Measurements from ENCODE around the gene AGTR1.

Gene AGTR1

DNA sequence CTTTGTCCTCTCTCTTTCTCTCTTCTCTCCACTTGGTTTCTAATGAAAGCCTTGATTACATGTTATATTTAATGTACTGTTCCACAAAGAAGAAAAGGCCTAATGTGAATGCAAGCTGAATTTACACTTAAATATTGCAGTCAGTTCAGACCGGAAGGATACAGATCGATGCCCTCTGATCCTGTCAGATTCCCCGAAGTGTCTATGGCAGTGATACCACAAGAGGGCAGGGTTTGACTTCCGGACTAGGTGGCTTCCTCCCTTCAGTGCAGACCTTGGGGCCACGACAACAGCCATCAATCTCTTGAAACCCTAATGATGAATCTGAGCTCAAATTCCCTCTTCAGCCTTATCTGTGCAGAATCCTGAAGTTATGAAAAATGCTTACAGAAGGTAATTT lies 29.5 kb downstream of the AGTR1 start:
- ChIA-PET POLR2A (no interaction called here), CTCF (interaction anchor here (0.9 to 1.1 kb wide), 2 partner anchors 9 to 219 kb away, joined by 3 to 4 read pairs; no protein-coding TSS in a partner anchor)
- TF ChIP-seq, protein P1, sequence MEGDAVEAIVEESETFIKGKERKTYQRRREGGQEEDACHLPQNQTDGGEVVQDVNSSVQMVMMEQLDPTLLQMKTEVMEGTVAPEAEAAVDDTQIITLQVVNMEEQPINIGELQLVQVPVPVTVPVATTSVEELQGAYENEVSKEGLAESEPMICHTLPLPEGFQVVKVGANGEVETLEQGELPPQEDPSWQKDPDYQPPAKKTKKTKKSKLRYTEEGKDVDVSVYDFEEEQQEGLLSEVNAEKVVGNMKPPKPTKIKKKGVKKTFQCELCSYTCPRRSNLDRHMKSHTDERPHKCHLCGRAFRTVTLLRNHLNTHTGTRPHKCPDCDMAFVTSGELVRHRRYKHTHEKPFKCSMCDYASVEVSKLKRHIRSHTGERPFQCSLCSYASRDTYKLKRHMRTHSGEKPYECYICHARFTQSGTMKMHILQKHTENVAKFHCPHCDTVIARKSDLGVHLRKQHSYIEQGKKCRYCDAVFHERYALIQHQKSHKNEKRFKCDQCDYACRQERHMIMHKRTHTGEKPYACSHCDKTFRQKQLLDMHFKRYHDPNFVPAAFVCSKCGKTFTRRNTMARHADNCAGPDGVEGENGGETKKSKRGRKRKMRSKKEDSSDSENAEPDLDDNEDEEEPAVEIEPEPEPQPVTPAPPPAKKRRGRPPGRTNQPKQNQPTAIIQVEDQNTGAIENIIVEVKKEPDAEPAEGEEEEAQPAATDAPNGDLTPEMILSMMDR (IDR thresholded peaks at IDR 0.05; ENCODE audit: control extremely low read depth, extremely low read depth, low read depth, missing control alignments): peak; percentile 8
- peak; percentile 16 for DNase-seq (ENCODE audit: extremely low spot score)

DNA sequence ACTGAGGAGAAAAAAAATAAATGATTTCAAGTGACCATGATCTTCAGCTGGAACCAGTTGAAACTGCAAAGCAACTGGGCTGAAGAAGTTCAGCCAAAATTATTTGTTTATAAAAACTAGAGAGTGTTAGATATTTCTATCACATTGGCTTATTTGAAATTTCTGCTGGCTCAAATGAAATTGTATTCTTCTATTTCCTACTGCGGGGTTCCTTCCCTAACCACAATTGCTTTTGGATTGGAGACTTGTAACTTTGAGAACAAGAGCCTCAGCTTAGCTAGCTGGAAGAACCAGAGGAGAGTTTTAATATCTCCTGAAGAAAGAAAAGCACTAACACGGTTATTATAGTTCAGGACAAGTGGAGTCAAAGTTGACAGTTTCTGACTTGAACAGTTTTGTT lies 31.1 kb downstream of the AGTR1 start:
- TF ChIP-seq, protein P1 (IDR thresholded peaks at IDR 0.05; ENCODE audit: control extremely low read depth, extremely low read depth, low read depth, missing control alignments): no peak
- DNase-seq (ENCODE audit: extremely low spot score): no peak
- CTCF ChIA-PET: interaction anchor here (1.0 kb wide), 1 partner anchor 11 kb away, joined by 3 read pairs; no protein-coding TSS in a partner anchor
- POLR2A ChIA-PET: no interaction called here

DNA sequence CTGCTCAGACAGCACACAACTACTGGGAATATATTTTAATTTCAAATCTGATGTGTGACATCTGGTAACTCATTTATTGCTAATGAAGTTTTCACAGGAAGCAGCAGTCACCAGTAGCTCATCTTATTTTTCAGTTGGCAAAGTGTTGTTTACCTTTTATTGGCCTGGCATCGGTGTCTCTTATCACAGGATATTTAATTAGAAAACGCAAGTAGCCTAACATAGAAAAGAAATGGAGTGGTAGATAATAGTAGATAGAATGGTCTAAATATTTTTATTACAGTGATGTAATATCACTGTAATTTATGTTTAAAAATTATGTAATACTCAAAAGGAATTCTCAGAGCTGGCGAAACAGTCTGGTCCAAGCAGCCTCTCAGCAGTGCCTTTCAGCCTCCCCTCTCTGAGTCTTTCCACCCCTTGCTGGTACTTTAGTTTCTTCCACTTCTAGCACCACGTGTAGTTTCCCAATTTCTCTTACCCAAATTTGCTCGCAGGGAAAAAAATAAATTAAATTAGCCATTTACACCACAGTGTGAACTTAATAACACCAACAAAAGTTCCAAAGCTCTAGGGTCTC lies 31.9 kb downstream of the AGTR1 start:
- TF ChIP-seq, protein P1 (IDR thresholded peaks at IDR 0.05; ENCODE audit: control extremely low read depth, extremely low read depth, low read depth, missing control alignments): no peak
- ChIA-PET CTCF (interaction anchor here (1.0 kb wide), 1 partner anchor 10 kb away, joined by 3 read pairs; no protein-coding TSS in a partner anchor), POLR2A (no interaction called here)
- no peak for DNase-seq (ENCODE audit: extremely low spot score)

DNA sequence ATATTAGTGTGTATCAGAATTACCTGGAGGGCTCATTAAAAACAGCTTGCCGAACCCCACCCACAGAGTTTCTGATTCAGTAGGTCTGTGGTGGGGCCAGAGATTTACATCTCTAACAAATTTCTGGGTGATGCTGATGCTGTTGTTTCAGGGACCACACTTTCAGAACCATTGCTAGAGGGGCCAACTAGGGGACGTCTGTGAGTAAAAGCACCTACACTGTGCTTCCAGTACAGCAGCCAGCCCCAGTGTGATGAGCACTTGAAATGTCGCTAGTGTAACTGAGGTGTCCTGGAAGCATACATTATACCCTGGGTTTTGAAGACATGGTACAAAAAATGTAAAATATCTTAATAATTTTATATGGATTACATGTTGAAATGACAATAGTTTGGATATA lies 33.0 kb downstream of the AGTR1 start:
- POLR2A ChIA-PET: no interaction called here

DNA sequence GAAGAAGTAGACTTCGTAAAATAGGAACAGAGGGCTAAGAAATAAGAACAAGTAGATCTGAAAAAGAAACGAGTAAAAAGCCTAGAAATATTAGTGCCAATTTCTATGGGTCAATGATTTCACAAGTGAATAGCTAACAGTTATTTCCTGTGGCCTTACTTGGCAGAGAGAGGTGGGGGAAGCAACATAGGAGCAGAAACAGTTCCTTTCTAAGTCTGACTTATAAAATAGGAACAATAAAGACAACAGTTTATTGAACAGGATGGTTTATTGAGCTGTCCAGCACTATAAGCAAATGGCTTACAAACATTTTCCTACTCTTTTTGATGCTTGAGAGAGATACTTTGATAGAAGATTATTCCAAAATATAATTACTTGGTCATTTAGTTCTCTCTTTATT lies 37.9 kb downstream of the AGTR1 start:
- no peak for DNase-seq (ENCODE audit: extremely low spot score)

More for the DNA sequence above, 33.0 kb downstream of the AGTR1 start:
- TF ChIP-seq, protein P1 (IDR thresholded peaks at IDR 0.05; ENCODE audit: control extremely low read depth, extremely low read depth, low read depth, missing control alignments): no peak
- CTCF ChIA-PET: no interaction called here
- no peak for DNase-seq (ENCODE audit: extremely low spot score)

DNA sequence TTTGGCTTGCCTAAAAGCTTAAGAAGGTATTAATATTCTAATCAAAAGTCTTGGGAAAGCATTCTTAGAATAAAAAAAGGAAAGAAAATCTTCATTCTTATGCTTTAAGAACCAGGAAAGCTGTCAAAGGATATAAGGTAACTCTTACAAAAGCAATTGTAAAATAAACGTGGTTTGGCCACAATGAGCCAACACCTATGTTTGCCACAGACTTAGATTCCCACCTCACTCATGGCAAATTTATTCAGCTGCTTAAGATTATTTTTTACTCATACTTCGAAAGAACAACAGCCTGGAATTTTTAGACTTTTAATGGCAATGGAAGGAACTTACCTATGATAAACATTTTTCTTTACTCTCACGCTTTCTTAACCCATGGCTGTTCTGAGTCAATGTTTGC lies 38.4 kb downstream of the AGTR1 start:
- TF ChIP-seq, protein P1 (IDR thresholded peaks at IDR 0.05; ENCODE audit: control extremely low read depth, extremely low read depth, low read depth, missing control alignments): no peak
- CTCF ChIA-PET: interaction anchor here (0.8 to 1.7 kb wide), 3 partner anchors 14 to 22 kb away, joined by 3 to 4 read pairs (median 4); no protein-coding TSS in a partner anchor
- POLR2A ChIA-PET: no interaction called here
- DNase-seq (ENCODE audit: extremely low spot score): no peak

More for the DNA sequence above, 37.9 kb downstream of the AGTR1 start:
- CTCF ChIA-PET: interaction anchor here (0.8 to 1.7 kb wide), 4 partner anchors 10 to 23 kb away, joined by 3 to 4 read pairs (median 4); no protein-coding TSS in a partner anchor
- TF ChIP-seq, protein P1 (IDR thresholded peaks at IDR 0.05; ENCODE audit: control extremely low read depth, extremely low read depth, low read depth, missing control alignments): no peak
- POLR2A ChIA-PET: no interaction called here
